ENCODE measurements around the gene NFE2L1.

GRCh38 chr17:48014595-48015111, 33.5 kb upstream of the NFE2L1 start:
- TF ChIP-seq RAD21 (IDR thresholded peaks at IDR 0.05; ENCODE audit: low read depth) (no peak), POLR2A (IDR thresholded peaks at IDR 0.05; ENCODE audit: borderline replicate concordance, extremely low read depth, insufficient read depth, insufficient read length) (no peak), ZNF274 (IDR thresholded peaks at IDR 0.05; ENCODE audit: low read depth, low read length) (no peak)

Measured in HCT116 (cell line).